PFSK-1 (cell line): ENCODE data around the gene KRTAP5-1.

Experiments
- POLR2AphosphoS5 ChIP-seq: IDR thresholded peaks from 2 replicates; pipeline ENCODE4 v1.6.1; 2012; ENCODE audit warnings: low read depth, mild to moderate bottlenecking, control low read depth, low read length, moderate library complexity
- SIN3A ChIP-seq: IDR thresholded peaks from 2 replicates; pipeline ENCODE4 v1.6.1; 2012; ENCODE audit warnings: mild to moderate bottlenecking, low read length, moderate library complexity, borderline replicate concordance; ENCODE audit not compliant: insufficient read depth
- TAF1 ChIP-seq: IDR thresholded peaks from 2 replicates; pipeline ENCODE4 v1.6.1; 2012; ENCODE audit warnings: low read length, control low read depth, borderline replicate concordance; ENCODE audit not compliant: insufficient read depth
- TF ChIP-seq, protein P1 (sequence below), 2 experiments: IDR thresholded peaks; 2 replicates each; pipeline versions ENCODE4 v1.6.1 to v1.8.0; 2011 to 2012; ENCODE audit warnings: low read depth in 2 of 2, low read length in 2 of 2, control low read depth in 1 of 2, inconsistent platforms in 1 of 2, mild to moderate bottlenecking in 1 of 2, moderate library complexity in 1 of 2; ENCODE audit not compliant: insufficient read depth in 1 of 2

DNA sequence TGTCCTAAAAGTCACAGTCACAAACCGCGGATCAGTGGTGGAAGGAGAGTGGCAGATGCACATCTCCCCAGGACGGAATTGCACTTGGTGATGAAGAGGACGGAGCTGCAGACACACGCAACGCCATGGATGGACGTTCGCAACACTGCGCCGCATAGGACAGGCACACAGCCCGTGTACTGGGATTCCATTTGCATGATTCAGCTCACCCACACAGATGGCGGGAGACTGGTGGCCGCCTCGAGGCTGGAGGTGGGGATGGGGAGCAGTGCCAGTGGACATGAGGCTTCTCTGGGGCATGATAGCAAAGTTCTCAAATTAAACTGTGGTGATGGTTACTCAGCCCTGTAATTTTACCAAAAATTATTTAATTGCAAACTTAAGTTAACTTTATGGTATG is 50.4 kb downstream of the KRTAP5-1 start:
- TF ChIP-seq POLR2AphosphoS5 (no peak), SIN3A (no peak), TAF1 (no peak)
- TF ChIP-seq, protein P1, sequence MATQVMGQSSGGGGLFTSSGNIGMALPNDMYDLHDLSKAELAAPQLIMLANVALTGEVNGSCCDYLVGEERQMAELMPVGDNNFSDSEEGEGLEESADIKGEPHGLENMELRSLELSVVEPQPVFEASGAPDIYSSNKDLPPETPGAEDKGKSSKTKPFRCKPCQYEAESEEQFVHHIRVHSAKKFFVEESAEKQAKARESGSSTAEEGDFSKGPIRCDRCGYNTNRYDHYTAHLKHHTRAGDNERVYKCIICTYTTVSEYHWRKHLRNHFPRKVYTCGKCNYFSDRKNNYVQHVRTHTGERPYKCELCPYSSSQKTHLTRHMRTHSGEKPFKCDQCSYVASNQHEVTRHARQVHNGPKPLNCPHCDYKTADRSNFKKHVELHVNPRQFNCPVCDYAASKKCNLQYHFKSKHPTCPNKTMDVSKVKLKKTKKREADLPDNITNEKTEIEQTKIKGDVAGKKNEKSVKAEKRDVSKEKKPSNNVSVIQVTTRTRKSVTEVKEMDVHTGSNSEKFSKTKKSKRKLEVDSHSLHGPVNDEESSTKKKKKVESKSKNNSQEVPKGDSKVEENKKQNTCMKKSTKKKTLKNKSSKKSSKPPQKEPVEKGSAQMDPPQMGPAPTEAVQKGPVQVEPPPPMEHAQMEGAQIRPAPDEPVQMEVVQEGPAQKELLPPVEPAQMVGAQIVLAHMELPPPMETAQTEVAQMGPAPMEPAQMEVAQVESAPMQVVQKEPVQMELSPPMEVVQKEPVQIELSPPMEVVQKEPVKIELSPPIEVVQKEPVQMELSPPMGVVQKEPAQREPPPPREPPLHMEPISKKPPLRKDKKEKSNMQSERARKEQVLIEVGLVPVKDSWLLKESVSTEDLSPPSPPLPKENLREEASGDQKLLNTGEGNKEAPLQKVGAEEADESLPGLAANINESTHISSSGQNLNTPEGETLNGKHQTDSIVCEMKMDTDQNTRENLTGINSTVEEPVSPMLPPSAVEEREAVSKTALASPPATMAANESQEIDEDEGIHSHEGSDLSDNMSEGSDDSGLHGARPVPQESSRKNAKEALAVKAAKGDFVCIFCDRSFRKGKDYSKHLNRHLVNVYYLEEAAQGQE (IDR thresholded peaks at IDR 0.05; ENCODE audit: insufficient read depth in 1 of 2, low read depth in 2 of 2, low read length in 2 of 2) = no peak
